Left lung (tissue), 10 donors: ENCODE measurements around the gene RPL37A. TPM values are rescaled to one million over a fixed set of nuclear protein-coding genes. Genes with fewer than 3 reads are reported as not detected.

ENCODE experiments used
- ATAC-seq: fragments of 200-7000 bp; cut with Tn5 transposase; one replicate; pipeline ENCODE4 v1.9.1; 2020; ENCODE audit warnings: moderate library complexity
- DNase-seq, 4 donors: peaks; one replicate each; pipeline ENCODE4 v3.0.0-alpha.2; 2013 to 2020
- H3K27ac ChIP-seq, 2 donors: fragments of 200-600 bp; sonication (generic) in 1 of 2; one replicate each; pipeline versions ENCODE4 v1.5.0 to v1.8.0; 2020 to 2021
- H3K27me3 ChIP-seq, 2 donors: fragments of 200-600 bp; sonication (generic) in 1 of 2; one replicate each; pipeline versions ENCODE4 v1.5.0 to v1.8.0; 2020 to 2021
- H3K36me3 ChIP-seq, 2 donors: fragments of 200-600 bp; sonication (generic) in 1 of 2; one replicate each; pipeline versions ENCODE4 v1.5.0 to v1.8.0; 2020 to 2021
- H3K4me1 ChIP-seq, 2 donors: fragments of 200-600 bp; one replicate each; pipeline ENCODE4 v1.8.0; 2021
- H3K4me3 ChIP-seq, 2 donors: fragments of 200-600 bp; sonication (generic) in 1 of 2; one replicate each; pipeline versions ENCODE4 v1.5.0 to v1.8.0; 2020 to 2021; ENCODE audit warnings: mild to moderate bottlenecking in 1 of 2
- H3K9me3 ChIP-seq, 2 donors: fragments of 200-600 bp; sonication (generic) in 1 of 2; one replicate each; pipeline versions ENCODE4 v1.5.0 to v1.8.0; 2020 to 2021
- intact Hi-C, 2 donors: fragments of 100-400 bp; cut with DNase I; formaldehyde crosslinking; loops; one replicate each; pipeline versions ENCODE4 v1.11.2 to v1.14.2; 2022
- polyA plus RNA-seq, 6 donors: library from polyadenylated mRNA; unstranded; fragments of 120-200 nt; gene quantifications; one replicate each; pipeline ENCODE4 v1.2.1, GENCODE V29; 2013; ENCODE audit not compliant: insufficient read length in 6 of 6
- total RNA-seq, 2 donors: library from RNA; stranded (reverse); fragmentation: NEBNext Ultra II Directional; extraction: Animal tissue kit (Norgen Biotek cat#: 25700); gene quantifications; one replicate each; pipeline ENCODE4 v1.2.1, GENCODE V29; 2021
- TF ChIP-seq, protein P1 (sequence below), 2 donors: fragments of 200-600 bp; sonication (generic) in 1 of 2; IDR thresholded peaks; one replicate each; pipeline versions ENCODE4 v1.5.0 to v1.8.0; 2021; ENCODE audit warnings: antibody characterized with exemption in 2 of 2
- donor health status: DM: no; HTN: yes; CAD: no.
- donor health status: DM: no; HTN: no; CAD: no.

The RPL37A gene
- total and polyA plus RNA-seq, 8 donors: 1,937 to 3,203 (median 2,820) TPM

DNA sequence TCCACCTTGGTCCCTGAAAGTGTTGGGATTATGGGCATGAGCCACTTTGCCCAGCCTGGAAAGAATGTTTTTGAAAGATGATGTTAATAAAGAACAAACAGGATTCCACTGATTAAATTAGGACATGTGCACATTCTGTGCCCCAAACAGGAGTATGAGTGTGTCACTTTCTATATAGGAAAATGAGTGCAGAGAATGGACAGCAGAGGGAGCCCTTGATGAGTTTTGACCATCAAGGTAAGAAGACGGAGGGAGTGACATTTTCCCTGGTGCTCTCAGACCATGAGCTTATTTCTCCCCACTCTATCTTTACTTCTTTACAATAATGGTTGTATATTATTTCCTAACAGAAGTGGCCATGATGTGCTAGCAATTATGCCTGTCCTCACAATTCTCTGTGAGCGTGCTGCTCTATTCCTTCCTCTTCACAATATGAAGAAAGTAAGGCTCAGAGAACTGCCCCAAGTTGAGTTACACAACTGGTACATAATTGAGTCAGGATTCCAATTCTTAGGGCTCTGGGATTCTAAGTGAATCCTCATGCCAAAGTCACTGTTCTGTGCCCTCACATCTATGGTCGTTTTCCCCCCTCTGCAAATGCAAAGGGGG lies 20.6 kb downstream of the RPL37A start:
- H3K27ac ChIP-seq: no peak overlapping the region
- intact Hi-C loops: loop anchor here in 1 of 2 donors (2.0 kb wide), 1 partner anchor 142 kb away; no protein-coding TSS in a partner anchor
- peak; percentile 85 for ATAC-seq
- TF ChIP-seq, protein P1, sequence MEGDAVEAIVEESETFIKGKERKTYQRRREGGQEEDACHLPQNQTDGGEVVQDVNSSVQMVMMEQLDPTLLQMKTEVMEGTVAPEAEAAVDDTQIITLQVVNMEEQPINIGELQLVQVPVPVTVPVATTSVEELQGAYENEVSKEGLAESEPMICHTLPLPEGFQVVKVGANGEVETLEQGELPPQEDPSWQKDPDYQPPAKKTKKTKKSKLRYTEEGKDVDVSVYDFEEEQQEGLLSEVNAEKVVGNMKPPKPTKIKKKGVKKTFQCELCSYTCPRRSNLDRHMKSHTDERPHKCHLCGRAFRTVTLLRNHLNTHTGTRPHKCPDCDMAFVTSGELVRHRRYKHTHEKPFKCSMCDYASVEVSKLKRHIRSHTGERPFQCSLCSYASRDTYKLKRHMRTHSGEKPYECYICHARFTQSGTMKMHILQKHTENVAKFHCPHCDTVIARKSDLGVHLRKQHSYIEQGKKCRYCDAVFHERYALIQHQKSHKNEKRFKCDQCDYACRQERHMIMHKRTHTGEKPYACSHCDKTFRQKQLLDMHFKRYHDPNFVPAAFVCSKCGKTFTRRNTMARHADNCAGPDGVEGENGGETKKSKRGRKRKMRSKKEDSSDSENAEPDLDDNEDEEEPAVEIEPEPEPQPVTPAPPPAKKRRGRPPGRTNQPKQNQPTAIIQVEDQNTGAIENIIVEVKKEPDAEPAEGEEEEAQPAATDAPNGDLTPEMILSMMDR (IDR thresholded peaks at IDR 0.05): peak; percentile 67 to 80
- no peaks in the 10 kb centered on the region for H3K4me1 ChIP-seq
- H3K9me3 ChIP-seq: no peaks in the 10 kb centered on the region
- DNase-seq: peak in 2 of 4 donors; percentile 57 to 83
- no peak overlapping the region for H3K4me3 ChIP-seq
- H3K27me3 ChIP-seq: no peaks in the 10 kb centered on the region
- H3K36me3 ChIP-seq: no peaks in the 10 kb centered on the region

DNA sequence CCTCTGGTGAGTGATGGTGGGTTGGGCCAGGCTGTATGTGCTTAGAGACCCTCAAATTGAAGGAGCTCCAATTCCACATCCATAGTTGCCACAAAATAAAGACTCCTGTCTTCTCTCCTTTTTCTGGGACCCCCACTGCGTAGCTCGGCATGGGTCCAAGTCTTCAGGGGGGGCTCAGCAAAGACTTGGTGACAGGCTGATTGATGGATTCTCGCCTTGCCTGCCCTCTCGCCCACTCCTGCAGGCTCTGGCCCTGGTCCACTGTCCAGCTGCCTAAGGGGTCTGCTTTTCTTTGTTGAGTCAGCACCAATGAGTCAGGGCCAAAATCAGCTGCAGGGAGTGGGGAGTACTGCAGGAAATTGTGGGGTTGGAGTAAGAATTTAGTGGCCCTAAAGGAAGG lies 21.5 kb downstream of the RPL37A start:
- H3K27me3 ChIP-seq: no peaks in the 10 kb centered on the region
- ATAC-seq (no peak), DNase-seq (no peak)
- H3K27ac ChIP-seq: no peak overlapping the region
- H3K4me3 ChIP-seq: no peak overlapping the region
- TF ChIP-seq, protein P1 (IDR thresholded peaks at IDR 0.05): no peak
- H3K9me3 ChIP-seq: no peaks in the 10 kb centered on the region
- H3K4me1 ChIP-seq: no peaks in the 10 kb centered on the region
- H3K36me3 ChIP-seq: no peaks in the 10 kb centered on the region
- intact Hi-C loops: loop anchor here in 1 of 2 donors (5.0 kb wide), 1 partner anchor 147 kb away; no protein-coding TSS in a partner anchor

DNA sequence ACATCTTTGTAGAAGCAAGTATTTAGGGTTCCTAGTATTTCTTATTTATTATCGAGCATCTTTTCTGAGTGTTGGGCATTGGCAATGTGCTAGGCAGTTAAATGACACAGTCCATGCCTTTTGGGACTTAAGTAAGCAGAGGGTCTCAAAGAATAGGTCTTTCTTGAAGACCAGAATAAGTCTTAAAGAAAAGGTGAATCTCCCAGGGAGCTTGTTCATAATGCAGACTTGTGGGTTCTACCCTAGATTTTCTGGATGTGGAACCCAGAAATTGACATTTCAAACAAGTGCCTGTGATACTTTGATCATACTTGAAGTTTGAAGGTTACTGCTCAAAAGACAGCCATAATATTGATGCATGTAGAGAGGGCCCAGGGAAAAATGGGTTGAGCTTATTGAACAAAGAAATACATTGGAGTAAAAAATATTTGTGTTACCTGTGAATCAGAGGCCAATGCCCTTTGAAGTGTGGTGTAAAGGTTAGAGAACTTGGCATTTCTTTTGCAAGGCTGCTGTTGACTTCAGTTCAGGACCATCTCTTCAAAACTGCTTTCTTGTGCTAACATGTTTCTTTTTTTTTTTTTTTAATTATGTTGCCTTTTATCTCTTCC lies 24.4 kb downstream of the RPL37A start:
- Histone ChIP-seq H3K4me1 (no peaks in the 10 kb centered on the region), H3K9me3 (no peaks in the 10 kb centered on the region), H3K36me3 (no peaks in the 10 kb centered on the region), H3K27ac (no peak overlapping the region), H3K4me3 (no peak overlapping the region), H3K27me3 (no peaks in the 10 kb centered on the region)
- ATAC-seq: no peak
- TF ChIP-seq, protein P1 (IDR thresholded peaks at IDR 0.05): no peak
- DNase-seq: no peak
- intact Hi-C loops: loop anchor here in 1 of 2 donors (5.0 kb wide), 1 partner anchor 144 kb away; no protein-coding TSS in a partner anchor

DNA sequence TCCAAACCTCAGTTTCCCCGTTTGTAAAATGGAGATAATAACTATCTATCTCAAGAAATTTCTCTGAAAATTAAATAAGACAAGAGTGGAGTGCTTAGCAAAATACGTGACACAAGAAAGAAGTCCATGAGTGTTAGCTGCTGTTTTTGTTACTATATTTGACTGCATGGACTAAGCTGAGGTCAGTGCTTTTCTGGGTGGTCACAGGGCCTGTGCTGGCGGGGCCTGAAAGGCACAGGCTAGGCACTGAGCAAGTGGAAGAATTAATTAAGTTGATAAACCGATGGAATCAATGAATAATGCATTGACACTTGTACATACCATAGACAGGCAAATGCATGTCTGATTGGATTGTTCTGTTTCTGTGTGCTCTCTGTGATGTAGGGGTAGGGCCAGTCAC lies 27.3 kb downstream of the RPL37A start:
- DNase-seq: no peak
- TF ChIP-seq, protein P1 (IDR thresholded peaks at IDR 0.05): no peak
- Histone ChIP-seq H3K27me3 (no peaks in the 10 kb centered on the region), H3K9me3 (no peaks in the 10 kb centered on the region), H3K36me3 (no peaks in the 10 kb centered on the region), H3K4me3 (no peak overlapping the region), H3K4me1 (no peaks in the 10 kb centered on the region), H3K27ac (no peak overlapping the region)
- intact Hi-C loops: no loop called here
- ATAC-seq: no peak

DNA sequence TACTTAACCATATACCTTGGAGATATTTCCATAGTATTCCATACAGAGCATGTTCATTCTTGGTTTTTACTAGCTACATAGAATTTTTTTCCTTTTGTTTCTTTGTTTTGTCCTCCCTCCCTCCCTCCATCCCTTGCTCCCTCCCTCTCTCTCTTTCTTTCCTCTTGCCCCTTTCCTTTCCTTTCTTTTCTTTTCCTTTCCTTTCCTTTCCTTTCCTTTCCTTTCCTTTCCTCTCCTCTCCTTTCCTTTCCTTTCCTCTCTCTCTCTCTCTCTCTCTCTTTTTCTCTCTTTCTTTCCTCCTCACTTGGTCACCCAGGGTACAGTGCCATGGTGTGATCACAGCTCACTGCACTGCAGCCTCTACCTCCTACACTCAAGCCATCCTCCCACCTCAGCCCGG lies 28.3 kb downstream of the RPL37A start:
- intact Hi-C loops: no loop called here
- H3K9me3 ChIP-seq: no peaks in the 10 kb centered on the region
- no peak overlapping the region for H3K4me3 ChIP-seq
- ATAC-seq (no peak), DNase-seq (no peak)
- no peak overlapping the region for H3K27ac ChIP-seq
- no peaks in the 10 kb centered on the region for H3K27me3 ChIP-seq
- H3K4me1 ChIP-seq: no peaks in the 10 kb centered on the region
- no peaks in the 10 kb centered on the region for H3K36me3 ChIP-seq
- TF ChIP-seq, protein P1 (IDR thresholded peaks at IDR 0.05): no peak
